AG08396 (cell line): ENCODE measurements around the gene RYR3.

Source experiments
- DNase-seq: peaks from one replicate; pipeline ENCODE4 v3.0.0; 2012; ENCODE audit warnings: low spot score, mixed read lengths

Gene RYR3

GRCh38 chr15:33384307-33384706 lies 73.5 kb downstream of the RYR3 start:
- DNase-seq: no peak

- DNase-seq: no peak
These were observed 81.7 kb downstream of the RYR3 start for GRCh38 chr15:33392453-33392852.

GRCh38 chr15:33393546-33393945 lies 82.8 kb downstream of the RYR3 start:
- no peak for DNase-seq

GRCh38 chr15:33395321-33395720 lies 84.6 kb downstream of the RYR3 start:
- no peak for DNase-seq

- no peak for DNase-seq
These were observed 85.1 kb downstream of the RYR3 start for GRCh38 chr15:33395846-33396245.

GRCh38 chr15:33396475-33396874 lies 85.7 kb downstream of the RYR3 start:
- DNase-seq: no peak

- DNase-seq: no peak
These were observed 87.8 kb downstream of the RYR3 start for GRCh38 chr15:33398555-33398954.

GRCh38 chr15:33400941-33401340 lies 90.2 kb downstream of the RYR3 start:
- no peak for DNase-seq

- no peak for DNase-seq
These were observed 91.8 kb downstream of the RYR3 start for GRCh38 chr15:33402600-33402999.

GRCh38 chr15:33405096-33405495 lies 94.3 kb downstream of the RYR3 start:
- DNase-seq: no peak

- no peak for DNase-seq
These were observed 101.1 kb downstream of the RYR3 start for GRCh38 chr15:33411596-33412540.

- DNase-seq: no peak
These were observed 108.9 kb downstream of the RYR3 start for GRCh38 chr15:33419701-33420100.

- DNase-seq: no peak
These were observed 113.3 kb downstream of the RYR3 start for GRCh38 chr15:33424025-33424424.

GRCh38 chr15:33425142-33425541 lies 114.4 kb downstream of the RYR3 start:
- DNase-seq: no peak

- DNase-seq: no peak
These were observed 119.8 kb downstream of the RYR3 start for GRCh38 chr15:33430577-33430976.

GRCh38 chr15:33433821-33434220 lies 123.1 kb downstream of the RYR3 start:
- no peak for DNase-seq

- no peak for DNase-seq
These were observed 127.6 kb downstream of the RYR3 start for GRCh38 chr15:33438396-33438795.

- no peak for DNase-seq
These were observed 130.1 kb downstream of the RYR3 start for GRCh38 chr15:33440900-33441299.

- DNase-seq: no peak
These were observed 131.7 kb downstream of the RYR3 start for GRCh38 chr15:33442449-33442848.

- DNase-seq: no peak
These were observed 132.9 kb downstream of the RYR3 start for GRCh38 chr15:33443708-33444107.

- no peak for DNase-seq
These were observed 135.2 kb downstream of the RYR3 start for GRCh38 chr15:33445984-33446383.

GRCh38 chr15:33448151-33448550 lies 137.4 kb downstream of the RYR3 start:
- DNase-seq: no peak

GRCh38 chr15:33448961-33449606 lies 138.3 kb downstream of the RYR3 start:
- no peak for DNase-seq
